GM10248 (cell line): ENCODE data around the gene C17orf58.

Experiments used
- CTCF ChIA-PET: fragments of 300-600 bp; sonication (Branson Sonifier 250); formaldehyde crosslinking; extraction: SDS; loops from one replicate; lab custom pipeline; 2021; ENCODE audit warnings: antibody characterized with exemption; lab: Yijun Ruan, JAX
- POLR2A ChIA-PET: fragments of 350-650 bp; sonication (Branson Sonifier 250); formaldehyde crosslinking; extraction: SDS; loops from one replicate; lab custom pipeline; 2020; ENCODE audit warnings: antibody characterized with exemption; lab: Yijun Ruan, JAX
- DNase-seq: peaks from one replicate; pipeline ENCODE4 v3.0.0; 2012; ENCODE audit errors: extremely low spot score
- TF ChIP-seq, protein P1 (sequence below): IDR thresholded peaks from 2 replicates; pipeline ENCODE4 v1.5.1; 2012; ENCODE audit warnings: mild to moderate bottlenecking, low read depth; ENCODE audit errors: extremely low read depth, missing control alignments, control extremely low read depth

C17orf58 gene

DNA sequence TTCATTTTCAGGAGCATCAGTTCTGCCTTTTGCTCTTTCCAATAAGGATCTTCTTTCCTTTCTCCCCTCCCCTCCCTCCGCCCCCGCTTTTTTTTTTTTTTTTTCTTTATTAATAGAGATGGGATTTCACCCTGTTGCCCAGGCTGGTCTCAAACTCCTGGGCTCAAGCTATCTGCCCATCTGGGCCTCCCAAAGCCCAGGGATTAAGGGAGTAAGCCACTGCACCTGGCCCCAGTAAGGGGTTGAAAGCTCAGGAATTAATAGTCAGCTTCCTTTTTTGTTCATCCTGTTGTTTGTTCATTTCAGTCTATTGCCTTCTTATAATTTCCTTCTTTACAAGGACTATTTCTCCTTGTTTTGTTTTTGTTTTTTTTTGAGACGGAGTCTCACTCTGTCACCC is 7.9 kb upstream of the C17orf58 start:
- ChIA-PET CTCF (no interaction called here), POLR2A (no interaction called here)
- DNase-seq = no peak
- TF ChIP-seq, protein P1, sequence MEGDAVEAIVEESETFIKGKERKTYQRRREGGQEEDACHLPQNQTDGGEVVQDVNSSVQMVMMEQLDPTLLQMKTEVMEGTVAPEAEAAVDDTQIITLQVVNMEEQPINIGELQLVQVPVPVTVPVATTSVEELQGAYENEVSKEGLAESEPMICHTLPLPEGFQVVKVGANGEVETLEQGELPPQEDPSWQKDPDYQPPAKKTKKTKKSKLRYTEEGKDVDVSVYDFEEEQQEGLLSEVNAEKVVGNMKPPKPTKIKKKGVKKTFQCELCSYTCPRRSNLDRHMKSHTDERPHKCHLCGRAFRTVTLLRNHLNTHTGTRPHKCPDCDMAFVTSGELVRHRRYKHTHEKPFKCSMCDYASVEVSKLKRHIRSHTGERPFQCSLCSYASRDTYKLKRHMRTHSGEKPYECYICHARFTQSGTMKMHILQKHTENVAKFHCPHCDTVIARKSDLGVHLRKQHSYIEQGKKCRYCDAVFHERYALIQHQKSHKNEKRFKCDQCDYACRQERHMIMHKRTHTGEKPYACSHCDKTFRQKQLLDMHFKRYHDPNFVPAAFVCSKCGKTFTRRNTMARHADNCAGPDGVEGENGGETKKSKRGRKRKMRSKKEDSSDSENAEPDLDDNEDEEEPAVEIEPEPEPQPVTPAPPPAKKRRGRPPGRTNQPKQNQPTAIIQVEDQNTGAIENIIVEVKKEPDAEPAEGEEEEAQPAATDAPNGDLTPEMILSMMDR = no peak

DNA sequence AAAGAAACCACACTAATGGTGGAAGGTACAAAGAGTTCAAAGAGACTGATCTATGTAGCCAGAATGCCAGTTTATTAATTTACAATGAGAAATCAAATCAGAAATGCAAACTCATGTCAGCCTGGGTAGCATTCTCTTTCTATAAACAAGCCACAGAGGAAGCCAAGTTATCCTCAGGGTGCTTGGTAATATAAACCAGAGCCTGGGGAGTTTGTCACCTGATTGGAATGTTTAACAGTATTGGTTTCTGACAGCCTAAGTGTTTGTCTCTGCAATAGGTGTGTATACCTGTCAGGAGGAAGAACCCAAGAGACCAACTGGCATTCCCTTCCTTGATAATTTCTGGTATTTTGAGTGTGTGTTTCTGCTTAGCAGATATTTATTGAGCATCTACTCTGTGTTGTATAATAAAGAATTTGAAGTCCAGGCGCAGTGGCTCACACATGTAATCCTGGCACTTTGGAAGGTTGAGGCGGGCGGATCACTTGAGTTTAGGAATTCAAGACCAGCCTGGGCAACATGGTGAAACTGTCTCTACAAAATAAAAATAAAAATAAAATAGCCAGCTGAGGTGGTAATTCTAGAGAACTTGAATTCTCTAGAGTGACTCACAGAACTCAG is 3.1 kb upstream of the C17orf58 start:
- POLR2A ChIA-PET = no interaction called here
- CTCF ChIA-PET = interaction anchor here (0.7 kb wide), 1 partner anchor 12 kb away, joined by 4 read pairs; no protein-coding TSS in a partner anchor
- no peak for DNase-seq
- TF ChIP-seq, protein P1 = no peak

DNA sequence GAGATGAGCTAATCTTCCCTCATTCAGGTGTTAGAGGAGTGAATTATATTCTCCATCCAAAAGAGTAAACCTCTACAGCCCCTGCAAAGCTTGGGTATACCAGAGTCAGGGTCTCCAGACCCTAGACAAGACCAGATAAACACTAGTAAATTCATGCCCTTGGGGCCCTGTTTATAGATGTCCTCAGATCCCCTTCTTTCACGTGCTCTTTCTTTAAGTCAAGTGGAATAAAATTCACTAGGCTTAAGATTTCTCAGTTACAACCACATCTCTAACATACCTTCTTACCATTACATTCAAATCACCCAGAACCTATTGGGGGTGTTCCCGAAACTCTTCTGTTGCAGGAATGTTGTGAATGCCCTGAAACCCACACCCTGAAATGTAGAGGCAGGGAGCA is 2.2 kb upstream of the C17orf58 start:
- no peak for DNase-seq
- POLR2A ChIA-PET = no interaction called here
- CTCF ChIA-PET = interaction anchor here (4.9 kb wide), 1 partner anchor 12 kb away, joined by 25 read pairs; no protein-coding TSS in a partner anchor
- TF ChIP-seq, protein P1 = no peak

GRCh38 chr17:67995570-67996263 is 552 bp downstream of the C17orf58 start:
- DNase-seq = peak; percentile 37
- ChIA-PET POLR2A (interaction anchor here (1.5 kb wide), 1 partner anchor 24 kb away, joined by 5 read pairs; no protein-coding TSS in a partner anchor), CTCF (interaction anchor here (0.8 to 4.9 kb wide), 3 partner anchors 15 to 47 kb away, joined by 3 to 25 read pairs (median 4); no protein-coding TSS in a partner anchor)
- TF ChIP-seq, protein P1 = no peak

DNA sequence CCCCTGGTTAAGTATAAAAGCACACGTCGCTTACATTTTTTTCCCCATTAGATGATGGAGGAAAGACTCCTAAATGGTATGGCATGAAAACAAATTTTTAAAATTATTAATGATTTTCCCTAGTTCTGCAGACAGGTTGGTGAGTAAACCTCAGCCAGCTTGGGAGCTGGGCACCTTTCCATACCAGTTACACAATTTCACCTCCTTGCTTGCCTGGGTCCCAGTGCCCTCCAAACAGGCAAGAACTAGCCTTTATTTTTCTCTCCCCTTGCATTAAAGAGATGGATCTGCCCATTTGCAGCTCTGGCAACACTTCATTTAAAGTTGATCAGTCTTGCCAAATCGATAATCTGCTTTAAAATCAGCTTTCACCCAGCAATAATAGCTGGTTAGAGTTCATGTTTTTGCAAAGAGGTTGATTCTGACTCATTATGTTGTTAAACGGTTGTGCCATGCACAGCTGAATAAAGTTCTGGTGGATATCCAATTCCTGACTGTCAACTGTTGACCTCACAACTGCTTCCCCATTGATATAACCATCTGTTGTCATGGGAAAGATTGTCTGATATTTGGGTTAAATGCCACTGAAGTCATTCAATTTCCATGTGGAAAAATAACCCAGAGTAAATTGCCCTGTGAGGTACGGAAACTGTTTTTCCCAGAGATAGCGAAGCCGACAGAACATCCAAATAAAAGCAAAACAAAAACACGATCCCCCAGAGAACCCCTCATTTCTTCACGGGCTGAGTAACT is 1.3 kb downstream of the C17orf58 start:
- ChIA-PET POLR2A (no interaction called here), CTCF (interaction anchor here (0.8 to 4.9 kb wide), 5 partner anchors 9 to 195 kb away, joined by 3 to 25 read pairs (median 4); no protein-coding TSS in a partner anchor)
- no peak for DNase-seq
- TF ChIP-seq, protein P1 = no peak

DNA sequence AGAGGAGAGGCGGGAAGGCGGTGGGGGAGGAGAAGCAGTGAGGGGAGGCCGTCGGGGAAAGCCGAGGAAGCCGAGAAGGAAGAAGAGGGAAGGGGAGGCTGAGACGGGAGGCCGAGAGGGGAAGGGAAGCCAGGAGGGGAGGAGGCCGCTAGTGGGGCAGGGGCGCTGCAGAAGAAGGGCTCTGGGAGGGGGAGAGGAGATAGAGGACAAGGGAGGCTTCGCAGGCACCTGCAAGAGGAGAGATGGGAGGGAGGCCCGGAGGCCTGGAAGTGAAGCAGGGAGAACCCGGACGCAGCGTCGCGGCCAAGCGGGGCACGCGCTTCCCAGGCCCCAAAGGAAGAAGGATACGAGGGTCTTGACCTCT is 2.3 kb downstream of the C17orf58 start:
- ChIA-PET CTCF (interaction anchor here (1.0 to 4.9 kb wide), 4 partner anchors 8 to 194 kb away, joined by 3 to 25 read pairs (median 4); no protein-coding TSS in a partner anchor), POLR2A (no interaction called here)

More for the DNA sequence above, 2.3 kb downstream of the C17orf58 start:
- TF ChIP-seq, protein P1 = no peak
- DNase-seq = peak; percentile 38
